H1 (cell line): ENCODE data around the gene TOMM22.

Experiments
- CHD2 ChIP-seq: IDR thresholded peaks from 2 replicates; pipeline ENCODE4 v1.6.1; 2012; ENCODE audit warnings: low read length, improper control_type of control experiment
- EGR1 ChIP-seq: IDR thresholded peaks from 2 replicates; pipeline ENCODE4 v1.6.1; 2011; ENCODE audit warnings: low read depth, low read length, borderline replicate concordance
- EP300 ChIP-seq, 2 experiments: IDR thresholded peaks; 1 replicate in 1 of 2; 2 replicates in 1 of 2; pipeline ENCODE4 v1.6.1; 2011 to 2012; ENCODE audit warnings: low read depth in 2 of 2, low read length in 2 of 2, mild to moderate bottlenecking in 2 of 2, borderline replicate concordance in 1 of 2, inconsistent platforms in 1 of 2, moderate library complexity in 1 of 2
- HDAC2 ChIP-seq, 2 experiments: fragments of 300-600 bp in 1 of 2; sonication (generic) in 1 of 2; IDR thresholded peaks; 2 replicates each; pipeline ENCODE4 v1.6.1; 2011 to 2012; ENCODE audit warnings: low read depth in 2 of 2, low read length in 2 of 2, mild to moderate bottlenecking in 2 of 2, moderate library complexity in 2 of 2, borderline replicate concordance in 1 of 2, inconsistent platforms in 1 of 2
- KDM5A ChIP-seq: fragments of 200-600 bp; IDR thresholded peaks from 2 replicates; pipeline ENCODE4 v1.7.1; 2012; ENCODE audit warnings: mild to moderate bottlenecking, low read length, inconsistent platforms, mixed read lengths
- NRF1 ChIP-seq: IDR thresholded peaks from 2 replicates; pipeline ENCODE4 v1.6.1; 2011; ENCODE audit warnings: mild to moderate bottlenecking, low read depth, low read length, improper control_type of control experiment
- POLR2A ChIP-seq, 2 experiments: IDR thresholded peaks; 1 replicate in 1 of 2; 2 replicates in 1 of 2; pipeline ENCODE4 v1.6.1; 2011; ENCODE audit warnings: low read depth in 2 of 2, low read length in 2 of 2, mild to moderate bottlenecking in 2 of 2; ENCODE audit errors: control extremely low read depth in 1 of 2
- SIN3A ChIP-seq, 2 experiments: IDR thresholded peaks in 1 of 2; conservative IDR thresholded peaks in 1 of 2; 2 replicates each; pipeline ENCODE4 v1.6.1; 2011 to 2012; ENCODE audit warnings: low read length in 2 of 2, improper control_type of control experiment in 1 of 2, low read depth in 1 of 2, mild to moderate bottlenecking in 1 of 2
- ZNF274 ChIP-seq: IDR thresholded peaks from 2 replicates; pipeline ENCODE4 v1.7.0; 2012; ENCODE audit warnings: low read length, borderline replicate concordance; ENCODE audit errors: extremely low read depth

- no peak for TF ChIP-seq CHD2
- no peak for TF ChIP-seq HDAC2 (IDR thresholded peaks at IDR 0.05; ENCODE audit: borderline replicate concordance in 1 of 2, low read depth in 2 of 2, low read length in 2 of 2)
- no peak for TF ChIP-seq NRF1
- TF ChIP-seq EP300 (IDR thresholded peaks at IDR 0.05; ENCODE audit: borderline replicate concordance in 1 of 2, low read depth in 2 of 2, low read length in 2 of 2): no peak
- TF ChIP-seq SIN3A (conservative IDR thresholded peaks at IDR 0.05 in 1 of 2, IDR thresholded peaks at IDR 0.05 in 1 of 2; ENCODE audit: low read depth in 1 of 2, low read length in 2 of 2): no peak
- TF ChIP-seq POLR2A (IDR thresholded peaks at IDR 0.05; ENCODE audit: control extremely low read depth in 1 of 2, low read depth in 2 of 2, low read length in 2 of 2): no peak
- no peak for TF ChIP-seq ZNF274
- no peak for TF ChIP-seq KDM5A
- no peak for TF ChIP-seq EGR1
Measured at GRCh38 chr22:38707984-38708383, 26.2 kb downstream of the TOMM22 start.
